KMS-11 (cell line): ENCODE data around the gene CACFD1.
A peak's percentile ranks its signal among the peaks of the same experiment; 100 is the strongest.

Source experiments
- H2AFZ ChIP-seq: fragments of 200-600 bp; sonication (generic); 2 replicates; pipeline ENCODE4 v1.6.1; 2016; ENCODE audit warnings: antibody characterized with exemption, mixed run types, low read depth
- H3K27ac ChIP-seq: fragments of 200-600 bp; sonication (generic); 2 replicates; pipeline ENCODE4 v1.6.1; 2016; ENCODE audit warnings: mild to moderate bottlenecking, mixed run types
- H3K27me3 ChIP-seq: fragments of 200-600 bp; sonication (generic); 2 replicates; pipeline ENCODE4 v1.6.1; 2017; ENCODE audit warnings: mild to moderate bottlenecking, low read depth, mixed run types, moderate library complexity; ENCODE audit not compliant: insufficient read depth
- H3K36me3 ChIP-seq: fragments of 200-600 bp; sonication (generic); 2 replicates; pipeline ENCODE4 v1.6.1; 2017; ENCODE audit warnings: mild to moderate bottlenecking, mixed run types; ENCODE audit not compliant: insufficient read depth
- H3K4me1 ChIP-seq: fragments of 200-600 bp; sonication (generic); 2 replicates; pipeline ENCODE4 v1.6.1; 2016; ENCODE audit warnings: mild to moderate bottlenecking, low read depth, mixed run types; ENCODE audit not compliant: poor library complexity, severe bottlenecking
- H3K4me2 ChIP-seq: fragments of 200-600 bp; sonication (generic); 2 replicates; pipeline ENCODE4 v1.7.0; 2016; ENCODE audit warnings: mild to moderate bottlenecking, mixed run types
- H3K4me3 ChIP-seq: fragments of 200-600 bp; sonication (generic); IDR thresholded peaks from 2 replicates; pipeline ENCODE4 v1.6.1; 2017; ENCODE audit warnings: low read depth, low read length, mixed read lengths; ENCODE audit not compliant: insufficient read depth
- H3K79me2 ChIP-seq: fragments of 200-600 bp; sonication (generic); 2 replicates; pipeline ENCODE4 v1.6.1; 2016; ENCODE audit warnings: low read depth, mixed run types; ENCODE audit not compliant: insufficient read depth
- H3K9ac ChIP-seq: fragments of 200-600 bp; sonication (generic); 2 replicates; pipeline ENCODE4 v1.6.1; 2016; ENCODE audit warnings: mild to moderate bottlenecking, mixed run types
- H4K20me1 ChIP-seq: fragments of 200-600 bp; sonication (generic); 2 replicates; pipeline ENCODE4 v1.6.1; 2016; ENCODE audit warnings: mild to moderate bottlenecking, mixed run types; ENCODE audit not compliant: insufficient read depth
- CTCF ChIP-seq: fragments of 200-600 bp; sonication (generic); conservative IDR thresholded peaks from 2 replicates; pipeline ENCODE4 v1.6.1; 2017; ENCODE audit warnings: low read depth, mild to moderate bottlenecking, antibody characterized with exemption, low read length, moderate library complexity, mixed read lengths

CACFD1 gene

GRCh38 chr9:133459476-133460404 lies at the start of gene CACFD1:
Gene CACFD1 (plus strand): TSS chr9:133459978. CDS start chr9:133460067, 89 bp downstream.
- H3K27ac ChIP-seq = no peak within 1 kb of the TSS
- TF ChIP-seq CTCF = no peak
- H2AFZ ChIP-seq = peak within 1 kb of the TSS; percentile 89

GRCh38 chr9:133415170-133415569 lies 44.6 kb upstream of the CACFD1 start:
- Histone ChIP-seq H3K27me3 (no peaks in the 10 kb centered on the region), H3K27ac (no peak overlapping the region), H3K4me3 (no peak overlapping the region), H3K4me1 (peaks cover 8% of the 10 kb centered on the region), H3K9ac (no peak overlapping the region), H3K79me2 (peaks cover 28% of the 10 kb centered on the region; the same call in 1 of the 2 replicates), H3K36me3 (peaks cover 4% of the 10 kb centered on the region; the same call in 1 of the 2 replicates), H3K4me2 (no peak overlapping the region), H2AFZ (no peak overlapping the region), H4K20me1 (no peaks in the 10 kb centered on the region)
- TF ChIP-seq CTCF = no peak

More at GRCh38 chr9:133459476-133460404, at the start of gene CACFD1:
- Histone ChIP-seq H3K79me2 (no peaks in the 10 kb centered on the region), H3K27me3 (peaks cover 76% of the 10 kb centered on the region), H4K20me1 (no peaks in the 10 kb centered on the region), H3K4me2 (peak within 1 kb of the TSS; percentile 82), H3K4me1 (no peaks in the 10 kb centered on the region), H3K4me3 (no peak within 1 kb of the TSS), H3K9ac (peak within 1 kb of the TSS; percentile 9; the same call in 1 of the 2 replicates), H3K36me3 (no peaks in the 10 kb centered on the region)

- Histone ChIP-seq H3K4me1 (peaks cover 11% of the 10 kb centered on the region), H3K36me3 (peaks cover 4% of the 10 kb centered on the region; the same call in 1 of the 2 replicates), H4K20me1 (no peaks in the 10 kb centered on the region), H3K4me3 (no peak within 1 kb of the TSS), H3K4me2 (peak within 1 kb of the TSS; percentile 93), H3K9ac (peak within 1 kb of the TSS; percentile 74), H2AFZ (peak within 1 kb of the TSS; percentile 89), H3K79me2 (peaks cover 28% of the 10 kb centered on the region; the same call in 1 of the 2 replicates), H3K27me3 (peaks cover 13% of the 10 kb centered on the region; the same call in 1 of the 2 replicates), H3K27ac (peak within 1 kb of the TSS; percentile 60)
- no peak for TF ChIP-seq CTCF
Observed at GRCh38 chr9:133417541-133418461, 42.0 kb upstream of the CACFD1 start, which contains the start of gene REXO4. Gene REXO4 (minus strand): TSS chr9:133418010. CDS start chr9:133417844, 166 bp downstream.

- Histone ChIP-seq H3K27ac (no peak overlapping the region), H3K79me2 (peaks cover 28% of the 10 kb centered on the region; the same call in 1 of the 2 replicates), H3K4me1 (peaks cover 11% of the 10 kb centered on the region), H3K4me2 (no peak overlapping the region), H3K27me3 (peaks cover 25% of the 10 kb centered on the region), H3K36me3 (peaks cover 4% of the 10 kb centered on the region; the same call in 1 of the 2 replicates), H2AFZ (no peak overlapping the region), H3K9ac (no peak overlapping the region), H4K20me1 (no peaks in the 10 kb centered on the region), H3K4me3 (no peak overlapping the region)
- no peak for TF ChIP-seq CTCF
Observed at GRCh38 chr9:133419005-133419404, 40.8 kb upstream of the CACFD1 start.
